SK-MEL-5 (cell line): ENCODE data around the gene ZNF862. TPM values are rescaled to one million over a fixed set of nuclear protein-coding genes. Genes with fewer than 3 reads are reported as not detected.

ENCODE experiments used
- DNase-seq: peaks from one replicate; pipeline ENCODE4 v3.0.0-alpha.2; 2016; ENCODE audit warnings: low read depth, low spot score
- in situ Hi-C: cut with HindIII; loops from 2 replicates; pipeline ENCODE4 v1.10.0; 2016; ENCODE audit warnings: low sequenced_read_pairs, high pct_unique_total_duplicates, low pct_unique_long_range_greater_than_20kb
- total RNA-seq: library from RNA; depleted of rRNA; stranded (reverse); fragments of >200 nt; shearing (Covaris generic); gene quantifications from 2 replicates; pipeline ENCODE4 v1.2.3, GENCODE V29; 2014

ZNF862 gene
- total RNA-seq, 1 experiment from 2014 or later, result 3.8 TPM

GRCh38 chr7:149804106-149804505, 34.1 kb upstream of the ZNF862 start:
- DNase-seq, result no peak
- in situ Hi-C loops, result no loop called here

GRCh38 chr7:149806726-149807125, 31.4 kb upstream of the ZNF862 start:
- in situ Hi-C loops, result no loop called here
- no peak for DNase-seq

- no peak for DNase-seq
- in situ Hi-C loops, result no loop called here
Measured at GRCh38 chr7:149808311-149808710, 29.9 kb upstream of the ZNF862 start.

GRCh38 chr7:149809215-149809614, 29.0 kb upstream of the ZNF862 start:
- in situ Hi-C loops, result no loop called here
- no peak for DNase-seq

- DNase-seq, result peak; percentile 58
- in situ Hi-C loops, result no loop called here
Measured at GRCh38 chr7:149811221-149811620, 27.0 kb upstream of the ZNF862 start.

GRCh38 chr7:149811831-149812490, 26.2 kb upstream of the ZNF862 start:
- in situ Hi-C loops, result no loop called here
- DNase-seq, result no peak

- in situ Hi-C loops, result no loop called here
- no peak for DNase-seq
Measured at GRCh38 chr7:149813254-149814035, 24.7 kb upstream of the ZNF862 start.

GRCh38 chr7:149814494-149814893, 23.7 kb upstream of the ZNF862 start:
- no peak for DNase-seq
- in situ Hi-C loops, result no loop called here

- in situ Hi-C loops, result no loop called here
- DNase-seq, result no peak
Measured at GRCh38 chr7:149815121-149815520, 23.1 kb upstream of the ZNF862 start.

- in situ Hi-C loops, result no loop called here
- no peak for DNase-seq
Measured at GRCh38 chr7:149815661-149816266, 22.4 kb upstream of the ZNF862 start.

- in situ Hi-C loops, result no loop called here
Measured at GRCh38 chr7:149816267-149816751, 21.9 kb upstream of the ZNF862 start.

GRCh38 chr7:149816794-149817193, 21.4 kb upstream of the ZNF862 start:
- no peak for DNase-seq
- in situ Hi-C loops, result no loop called here

More at GRCh38 chr7:149816267-149816751, 21.9 kb upstream of the ZNF862 start:
- no peak for DNase-seq

- in situ Hi-C loops, result no loop called here
- DNase-seq, result no peak
Measured at GRCh38 chr7:149817301-149817771, 20.8 kb upstream of the ZNF862 start.

- DNase-seq, result no peak
- in situ Hi-C loops, result no loop called here
Measured at GRCh38 chr7:149817836-149818535, 20.2 kb upstream of the ZNF862 start.

GRCh38 chr7:149818536-149818840, 19.7 kb upstream of the ZNF862 start:
- no peak for DNase-seq
- in situ Hi-C loops, result no loop called here

GRCh38 chr7:149819141-149819960, 18.8 kb upstream of the ZNF862 start:
- DNase-seq, result no peak

GRCh38 chr7:149819961-149820340, 18.2 kb upstream of the ZNF862 start:
- in situ Hi-C loops, result no loop called here

More at GRCh38 chr7:149819141-149819960, 18.8 kb upstream of the ZNF862 start:
- in situ Hi-C loops, result no loop called here

More at GRCh38 chr7:149819961-149820340, 18.2 kb upstream of the ZNF862 start:
- no peak for DNase-seq
